ENCODE data around the gene HMGCS2. TPM values are rescaled to one million over a fixed set of nuclear protein-coding genes. Genes with fewer than 3 reads are reported as not detected.

Gene HMGCS2
- total and polyA plus RNA-seq, 10 of the 15 experiments (the other 5 are each of a cell fraction or from before 2014, with no cell fraction given): 0.49 TPM; not detected in 9

GRCh38 chr1:119729044-119729443 lies 39.7 kb downstream of the HMGCS2 start:
- Histone ChIP-seq H3K27me3 (replicated peaks in 1 of 2; ENCODE audit: control insufficient read depth in 2 of 2, insufficient read depth in 2 of 2, low read length in 1 of 2) (no peaks in the 10 kb centered on the region), H3K9me3 (replicated peaks; ENCODE audit: control insufficient read depth, insufficient read depth, low read length) (no peaks in the 10 kb centered on the region), H3K4me3 (no peak overlapping the region), H3K79me2 (ENCODE audit: control insufficient read depth, insufficient read depth, low read length) (no peaks in the 10 kb centered on the region), H3K4me2 (ENCODE audit: control insufficient read depth, insufficient read depth) (no peak overlapping the region), H3K9ac (ENCODE audit: control insufficient read depth, insufficient read depth, low read length) (no peak overlapping the region), H4K20me1 (ENCODE audit: control insufficient read depth, insufficient read depth) (no peaks in the 10 kb centered on the region), H3K27ac (ENCODE audit: control insufficient read depth, insufficient read depth) (no peak overlapping the region), H2AFZ (ENCODE audit: control insufficient read depth, low read depth, low read length) (no peak overlapping the region), H3K36me3 (ENCODE audit: control insufficient read depth in 2 of 2, insufficient read depth in 2 of 2, low read length in 1 of 2) (peaks cover 0 to 2% of the 10 kb centered on the region in 2 experiments; a peak in 1 of 4 replicates), H3K4me1 (ENCODE audit: control insufficient read depth, insufficient read depth, low read length) (no peaks in the 10 kb centered on the region)
- intact Hi-C loops (cut with micrococcal nuclease; ENCODE audit: unreplicated experiment): no loop called here
- FAIRE-seq (no peak), DNase-seq (ENCODE audit: low read depth, low spot score) (no peak), ATAC-seq (no peak)
- no TSS peak for BruUV-seq (replicated peaks)
- RAD21 ChIA-PET (ENCODE audit: unreplicated experiment): no interaction called here
- POLR2A ChIA-PET: no interaction called here
- CTCF ChIA-PET: interaction anchor here (3.1 kb wide), 1 partner anchor 15 kb away, joined by 10 read pairs; no protein-coding TSS in a partner anchor
- SMC1A ChIA-PET (ENCODE audit: uncharacterized antibody, unreplicated experiment): no interaction called here
- no peak for TF ChIP-seq NR2F1 (conservative IDR thresholded peaks at IDR 0.05)
- TF ChIP-seq TCF12 (IDR thresholded peaks at IDR 0.05; ENCODE audit: low read depth, low read length): no peak
- TF ChIP-seq ESRRA (IDR thresholded peaks at IDR 0.05; ENCODE audit: low read length): no peak
- no peak for TF ChIP-seq FOS (IDR thresholded peaks at IDR 0.05; ENCODE audit: borderline replicate concordance, extremely low read depth, insufficient read length)
- no peak for TF ChIP-seq ZNF207 (IDR thresholded peaks at IDR 0.05; ENCODE audit: borderline replicate concordance)
- no peak for TF ChIP-seq MYB (IDR thresholded peaks at IDR 0.05; ENCODE audit: borderline replicate concordance, low read depth, low read length)
- no peak for TF ChIP-seq NBN (IDR thresholded peaks at IDR 0.05)
- TF ChIP-seq EGR1 (IDR thresholded peaks at IDR 0.05; ENCODE audit: borderline replicate concordance in 1 of 2, low read depth in 2 of 2, low read length in 2 of 2): no peak
- TF ChIP-seq JUNB (IDR thresholded peaks at IDR 0.05): no peak
- no peak for TF ChIP-seq RAD51 (IDR thresholded peaks at IDR 0.05)
- no peak for TF ChIP-seq CHD1 (IDR thresholded peaks at IDR 0.05; ENCODE audit: low read depth, low read length)
- no peak for TF ChIP-seq NFIC (IDR thresholded peaks at IDR 0.05; ENCODE audit: low read depth, low read length)
- TF ChIP-seq ZNF24 (IDR thresholded peaks at IDR 0.05): no peak
- no peak for TF ChIP-seq SIN3A (IDR thresholded peaks at IDR 0.05; ENCODE audit: low read depth, low read length)
- no peak for TF ChIP-seq CREM (IDR thresholded peaks at IDR 0.05; ENCODE audit: low read depth)
- in situ Hi-C loops (cut with MboI): no loop called here
